ENCODE data around the gene ASB1.

DNA sequence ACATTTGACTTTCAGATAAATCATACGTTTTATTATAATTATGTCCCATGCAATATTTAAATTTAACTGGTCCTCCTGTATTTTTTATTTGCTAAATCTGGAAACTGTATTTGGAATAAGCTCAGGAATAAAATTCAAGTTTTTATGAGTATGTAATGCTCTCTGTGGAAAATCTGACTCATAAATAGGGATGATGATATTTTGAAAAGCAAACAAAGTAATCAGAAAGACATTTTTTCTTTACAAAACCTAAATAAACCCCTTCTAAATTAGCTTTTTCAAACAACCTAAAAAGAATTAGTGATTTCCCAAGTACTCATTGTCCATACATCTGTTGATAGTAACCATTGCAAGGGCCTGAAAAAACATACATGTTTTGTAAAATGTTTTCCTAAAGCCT is 41.1 kb downstream of the ASB1 start:
- TF ChIP-seq TAF1 (IDR thresholded peaks at IDR 0.05; ENCODE audit: borderline replicate concordance, insufficient read depth, low read length): no peak
- TF ChIP-seq, protein P1, sequence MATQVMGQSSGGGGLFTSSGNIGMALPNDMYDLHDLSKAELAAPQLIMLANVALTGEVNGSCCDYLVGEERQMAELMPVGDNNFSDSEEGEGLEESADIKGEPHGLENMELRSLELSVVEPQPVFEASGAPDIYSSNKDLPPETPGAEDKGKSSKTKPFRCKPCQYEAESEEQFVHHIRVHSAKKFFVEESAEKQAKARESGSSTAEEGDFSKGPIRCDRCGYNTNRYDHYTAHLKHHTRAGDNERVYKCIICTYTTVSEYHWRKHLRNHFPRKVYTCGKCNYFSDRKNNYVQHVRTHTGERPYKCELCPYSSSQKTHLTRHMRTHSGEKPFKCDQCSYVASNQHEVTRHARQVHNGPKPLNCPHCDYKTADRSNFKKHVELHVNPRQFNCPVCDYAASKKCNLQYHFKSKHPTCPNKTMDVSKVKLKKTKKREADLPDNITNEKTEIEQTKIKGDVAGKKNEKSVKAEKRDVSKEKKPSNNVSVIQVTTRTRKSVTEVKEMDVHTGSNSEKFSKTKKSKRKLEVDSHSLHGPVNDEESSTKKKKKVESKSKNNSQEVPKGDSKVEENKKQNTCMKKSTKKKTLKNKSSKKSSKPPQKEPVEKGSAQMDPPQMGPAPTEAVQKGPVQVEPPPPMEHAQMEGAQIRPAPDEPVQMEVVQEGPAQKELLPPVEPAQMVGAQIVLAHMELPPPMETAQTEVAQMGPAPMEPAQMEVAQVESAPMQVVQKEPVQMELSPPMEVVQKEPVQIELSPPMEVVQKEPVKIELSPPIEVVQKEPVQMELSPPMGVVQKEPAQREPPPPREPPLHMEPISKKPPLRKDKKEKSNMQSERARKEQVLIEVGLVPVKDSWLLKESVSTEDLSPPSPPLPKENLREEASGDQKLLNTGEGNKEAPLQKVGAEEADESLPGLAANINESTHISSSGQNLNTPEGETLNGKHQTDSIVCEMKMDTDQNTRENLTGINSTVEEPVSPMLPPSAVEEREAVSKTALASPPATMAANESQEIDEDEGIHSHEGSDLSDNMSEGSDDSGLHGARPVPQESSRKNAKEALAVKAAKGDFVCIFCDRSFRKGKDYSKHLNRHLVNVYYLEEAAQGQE (IDR thresholded peaks at IDR 0.05; ENCODE audit: insufficient read depth in 1 of 2, low read depth in 2 of 2, low read length in 2 of 2): no peak
